GM23338 (cell line): ENCODE measurements around the gene MYO5C. TPM values are rescaled to one million over a fixed set of nuclear protein-coding genes. Genes with fewer than 3 reads are reported as not detected.
"Not testable (repeated sequence)": the region's sequence is repeated elsewhere in the genome, so short reads cannot be mapped to it uniquely, and the experiment has no call there.

ENCODE experiments used
- ATAC-seq: fragments of 200-7000 bp; cut with Tn5 transposase; 3 replicates; pipeline ENCODE4 v1.9.1; 2020
- DNase-seq: peaks from one replicate; pipeline ENCODE4 v3.0.0-alpha.2; 2015; ENCODE audit warnings: low spot score
- H2AFZ ChIP-seq: fragments of 200-600 bp; sonication (generic); 2 replicates; pipeline ENCODE4 v1.8.0; 2016; ENCODE audit warnings: antibody characterized with exemption, mild to moderate bottlenecking, moderate library complexity
- H3F3A ChIP-seq: fragments of 200-600 bp; sonication (generic); replicated peaks from 2 replicates; pipeline ENCODE4 v1.8.0; 2017; ENCODE audit warnings: antibody characterized with exemption, mixed run types, low read depth
- H3K27ac ChIP-seq: fragments of 200-600 bp; sonication (generic); 2 replicates; pipeline ENCODE4 v1.6.1; 2016; ENCODE audit warnings: low read depth
- H3K27me3 ChIP-seq: fragments of 200-600 bp; sonication (generic); 2 replicates; pipeline ENCODE4 v1.8.0; 2016; ENCODE audit warnings: mild to moderate bottlenecking, mixed run types, moderate library complexity; ENCODE audit not compliant: insufficient read depth
- H3K36me3 ChIP-seq: fragments of 200-600 bp; sonication (generic); 2 replicates; pipeline ENCODE4 v1.8.0; 2016; ENCODE audit warnings: mild to moderate bottlenecking; ENCODE audit not compliant: insufficient read depth
- H3K4me1 ChIP-seq: fragments of 200-600 bp; sonication (generic); 2 replicates; pipeline ENCODE4 v1.8.0; 2016; ENCODE audit warnings: mild to moderate bottlenecking, moderate library complexity; ENCODE audit not compliant: insufficient read depth
- H3K4me2 ChIP-seq: fragments of 200-600 bp; sonication (generic); 2 replicates; pipeline ENCODE4 v1.7.1; 2017; ENCODE audit warnings: mixed run types
- H3K4me3 ChIP-seq: fragments of 200-600 bp; sonication (generic); 2 replicates; pipeline ENCODE4 v1.6.1; 2016; ENCODE audit warnings: mixed run types
- H3K79me2 ChIP-seq: fragments of 200-600 bp; sonication (generic); replicated peaks from 2 replicates; pipeline ENCODE4 v1.8.0; 2017; ENCODE audit warnings: mild to moderate bottlenecking; ENCODE audit not compliant: insufficient read depth
- H3K9me2 ChIP-seq: fragments of 200-600 bp; sonication (generic); 2 replicates; pipeline ENCODE4 v1.8.0; 2017; ENCODE audit not compliant: insufficient read depth
- H4K20me1 ChIP-seq: fragments of 200-600 bp; sonication (generic); replicated peaks from 2 replicates; pipeline ENCODE4 v1.8.0; 2017; ENCODE audit warnings: mild to moderate bottlenecking; ENCODE audit not compliant: insufficient read depth
- H3K27ac Mint-ChIP-seq: 2 replicates; pipeline ENCODE4 v1.8.0; 2020; ENCODE audit warnings: inconsistent platforms, mild to moderate bottlenecking, moderate library complexity, mixed read lengths
- H3K27me3 Mint-ChIP-seq: 3 replicates; pipeline ENCODE4 v1.8.0; 2022; ENCODE audit warnings: low read depth, mild to moderate bottlenecking, moderate library complexity, mixed read lengths, inconsistent platforms; ENCODE audit not compliant: insufficient read depth, poor library complexity
- H3K36me3 Mint-ChIP-seq: 3 replicates; pipeline ENCODE4 v1.8.0; 2021; ENCODE audit warnings: low read depth, mild to moderate bottlenecking, inconsistent platforms, moderate library complexity, mixed read lengths
- H3K4me1 Mint-ChIP-seq: 3 replicates; pipeline ENCODE4 v1.8.0; 2020; ENCODE audit warnings: mild to moderate bottlenecking, inconsistent platforms, mixed read lengths
- H3K4me3 Mint-ChIP-seq: 3 replicates; pipeline ENCODE4 v1.8.0; 2021; ENCODE audit warnings: moderate library complexity, mild to moderate bottlenecking, inconsistent platforms, mixed read lengths
- H3K9me3 Mint-ChIP-seq: 3 replicates; pipeline ENCODE4 v1.8.0; 2020; ENCODE audit warnings: moderate library complexity, mild to moderate bottlenecking, inconsistent platforms, mixed read lengths
- ZNF114 ChIP-seq: fragments of 250-450 bp; sonication (Bioruptor Pico); IDR thresholded peaks from 2 replicates; pipeline ENCODE4 v1.5.0; 2020; ENCODE audit warnings: mild to moderate bottlenecking, moderate library complexity
- polyA plus RNA-seq: library from polyadenylated mRNA; unstranded; fragments of >200 nt; fragmentation: Nextera tagmentation; extraction: Ambion mirVana; gene quantifications from 2 replicates; pipeline ENCODE4 v1.2.1, GENCODE V29; 2016
- total RNA-seq: library from RNA; depleted of rRNA; stranded (reverse); fragments of >200 nt; shearing (Covaris generic); gene quantifications from 2 replicates; pipeline ENCODE4 v1.2.3, GENCODE V29; 2014
- TF ChIP-seq, protein P1 (sequence below), 2 experiments: fragments of 200-600 bp in 1 of 2; sonication (generic) in 1 of 2; conservative IDR thresholded peaks; 2 replicates each; pipeline versions ENCODE4 v1.5.1 to v1.6.1; 2016 to 2017; ENCODE audit warnings: antibody characterized with exemption in 2 of 2, low read depth in 2 of 2, mild to moderate bottlenecking in 2 of 2, moderate library complexity in 1 of 2
- TF ChIP-seq, protein P2 (sequence below): IDR thresholded peaks from 2 replicates; pipeline ENCODE4 v1.6.1; 2016; ENCODE audit warnings: antibody characterized with exemption

Gene MYO5C
- total and polyA plus RNA-seq, 2 experiments from 2014 or later, result 7.9 to 28.8 TPM

GRCh38 chr15:52171386-52171785, 124.2 kb downstream of the MYO5C start:
- H2AFZ ChIP-seq, result no peak overlapping the region
- H3K79me2 ChIP-seq, result peaks cover 63% of the 10 kb centered on the region
- Mint-ChIP-seq H3K27me3 (peaks cover 4% of the 10 kb centered on the region), H3K27ac (peak overlapping the region; percentile 22), H3K9me3 (no peaks in the 10 kb centered on the region), H3K4me1 (peaks cover 9% of the 10 kb centered on the region), H3K36me3 (no peaks in the 10 kb centered on the region), H3K4me3 (peak overlapping the region; percentile 32; the same call in 1 of the 3 replicates)
- H3K36me3 ChIP-seq, result no peaks in the 10 kb centered on the region
- no peaks in the 10 kb centered on the region for H3K27me3 ChIP-seq
- H3K4me1 ChIP-seq, result no peaks in the 10 kb centered on the region
- DNase-seq (peak; percentile 45), ATAC-seq (peak; percentile 88)
- H4K20me1 ChIP-seq, result peaks cover 2% of the 10 kb centered on the region
- TF ChIP-seq, protein P1, sequence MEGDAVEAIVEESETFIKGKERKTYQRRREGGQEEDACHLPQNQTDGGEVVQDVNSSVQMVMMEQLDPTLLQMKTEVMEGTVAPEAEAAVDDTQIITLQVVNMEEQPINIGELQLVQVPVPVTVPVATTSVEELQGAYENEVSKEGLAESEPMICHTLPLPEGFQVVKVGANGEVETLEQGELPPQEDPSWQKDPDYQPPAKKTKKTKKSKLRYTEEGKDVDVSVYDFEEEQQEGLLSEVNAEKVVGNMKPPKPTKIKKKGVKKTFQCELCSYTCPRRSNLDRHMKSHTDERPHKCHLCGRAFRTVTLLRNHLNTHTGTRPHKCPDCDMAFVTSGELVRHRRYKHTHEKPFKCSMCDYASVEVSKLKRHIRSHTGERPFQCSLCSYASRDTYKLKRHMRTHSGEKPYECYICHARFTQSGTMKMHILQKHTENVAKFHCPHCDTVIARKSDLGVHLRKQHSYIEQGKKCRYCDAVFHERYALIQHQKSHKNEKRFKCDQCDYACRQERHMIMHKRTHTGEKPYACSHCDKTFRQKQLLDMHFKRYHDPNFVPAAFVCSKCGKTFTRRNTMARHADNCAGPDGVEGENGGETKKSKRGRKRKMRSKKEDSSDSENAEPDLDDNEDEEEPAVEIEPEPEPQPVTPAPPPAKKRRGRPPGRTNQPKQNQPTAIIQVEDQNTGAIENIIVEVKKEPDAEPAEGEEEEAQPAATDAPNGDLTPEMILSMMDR (conservative IDR thresholded peaks at IDR 0.05; ENCODE audit: low read depth in 2 of 2), result peak in 1 of 2 experiments; percentile 8; a peak in 1 of 4 replicates
- TF ChIP-seq, protein P2, sequence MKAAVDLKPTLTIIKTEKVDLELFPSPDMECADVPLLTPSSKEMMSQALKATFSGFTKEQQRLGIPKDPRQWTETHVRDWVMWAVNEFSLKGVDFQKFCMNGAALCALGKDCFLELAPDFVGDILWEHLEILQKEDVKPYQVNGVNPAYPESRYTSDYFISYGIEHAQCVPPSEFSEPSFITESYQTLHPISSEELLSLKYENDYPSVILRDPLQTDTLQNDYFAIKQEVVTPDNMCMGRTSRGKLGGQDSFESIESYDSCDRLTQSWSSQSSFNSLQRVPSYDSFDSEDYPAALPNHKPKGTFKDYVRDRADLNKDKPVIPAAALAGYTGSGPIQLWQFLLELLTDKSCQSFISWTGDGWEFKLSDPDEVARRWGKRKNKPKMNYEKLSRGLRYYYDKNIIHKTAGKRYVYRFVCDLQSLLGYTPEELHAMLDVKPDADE, result no peak
- TF ChIP-seq ZNF114 (CRISPR knock-in tag), result no peak
- no peaks in the 10 kb centered on the region for H3K9me2 ChIP-seq
- no peak overlapping the region for H3K4me3 ChIP-seq
- no peak overlapping the region for H3K4me2 ChIP-seq
- H3F3A ChIP-seq, result no peaks in the 10 kb centered on the region
- no peak overlapping the region for H3K27ac ChIP-seq

DNA sequence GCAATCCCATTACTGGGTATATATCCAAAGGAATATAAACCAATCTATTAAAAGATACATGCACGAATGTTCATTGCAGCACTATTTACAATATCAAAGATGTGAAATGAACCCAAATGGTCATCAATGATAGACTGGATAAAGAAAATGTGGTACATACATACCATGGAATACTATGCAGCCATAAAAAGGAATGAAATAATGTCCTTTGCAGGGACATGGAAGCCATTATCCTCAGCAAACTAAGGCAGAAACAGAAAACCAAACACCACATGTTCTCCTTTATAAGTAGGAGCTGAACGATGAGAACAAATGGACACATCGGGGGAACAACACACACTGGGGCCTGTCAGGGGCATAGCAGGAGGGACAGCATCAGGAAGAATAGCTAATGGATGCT, 125.4 kb downstream of the MYO5C start:
- not testable (repeated sequence) for H3K9me3 Mint-ChIP-seq, H3K4me1 ChIP-seq, H3K27me3 Mint-ChIP-seq, H4K20me1 ChIP-seq, H3K27me3 ChIP-seq, H3K4me3 ChIP-seq, H3K4me2 ChIP-seq, H2AFZ ChIP-seq, DNase-seq, H3K36me3 ChIP-seq, H3K9me2 ChIP-seq, H3K27ac ChIP-seq, ATAC-seq, H3F3A ChIP-seq, H3K4me3 Mint-ChIP-seq, H3K36me3 Mint-ChIP-seq, H3K27ac Mint-ChIP-seq
- peaks cover 69% of the 10 kb centered on the region for H3K79me2 ChIP-seq
- peaks cover 16% of the 10 kb centered on the region for H3K4me1 Mint-ChIP-seq

DNA sequence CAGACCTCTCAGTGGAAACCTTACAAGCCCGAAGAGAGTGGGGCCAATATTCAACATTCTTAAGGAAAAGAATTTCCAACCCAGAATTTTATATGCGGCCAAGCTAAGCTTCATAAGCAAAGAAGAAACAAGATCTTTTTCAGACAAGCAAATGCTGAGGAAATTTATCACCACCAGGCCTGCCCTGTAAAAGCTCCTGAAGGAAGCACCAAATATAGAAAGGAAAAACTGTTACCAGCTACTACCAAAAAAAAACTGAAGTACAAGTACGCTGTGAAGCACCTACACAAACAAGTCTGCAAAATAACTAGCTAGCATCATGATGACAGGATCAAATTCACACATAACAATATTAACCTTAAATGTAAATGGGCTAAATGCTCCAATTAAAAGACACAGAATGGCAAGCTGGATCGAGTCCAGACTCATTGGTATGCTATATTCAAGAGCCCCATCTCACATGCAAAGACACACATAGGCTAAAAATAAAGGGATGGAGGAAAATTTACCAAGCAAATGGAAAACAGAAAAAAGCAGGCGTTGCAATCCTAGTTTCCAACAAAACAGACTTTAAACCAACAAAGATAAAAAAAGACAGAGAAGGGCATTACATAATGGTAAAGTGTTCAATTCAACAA, 130.0 kb downstream of the MYO5C start:
- not testable (repeated sequence) for H3K27me3 ChIP-seq, H4K20me1 ChIP-seq, H3K36me3 ChIP-seq, DNase-seq, H3F3A ChIP-seq, H3K4me1 ChIP-seq, H3K4me3 Mint-ChIP-seq, H3K9me2 ChIP-seq, H3K4me2 ChIP-seq, H3K4me3 ChIP-seq, H3K27ac ChIP-seq, ATAC-seq, H2AFZ ChIP-seq, H3K36me3 Mint-ChIP-seq, H3K27me3 Mint-ChIP-seq, H3K9me3 Mint-ChIP-seq, H3K27ac Mint-ChIP-seq
- H3K79me2 ChIP-seq, result peaks cover 51% of the 10 kb centered on the region
- H3K4me1 Mint-ChIP-seq, result peaks cover 18% of the 10 kb centered on the region
